GM18870 (cell line): ENCODE results near the gene EZH2.

ENCODE experiments used
- ATAC-seq: cut with Tn5 transposase; IDR thresholded peaks from one replicate; pipeline ENCODE4 v1.9.1; 2021; ENCODE audit warnings: moderate library complexity; ENCODE audit not compliant: unreplicated experiment

Gene EZH2

GRCh38 chr7:148814922-148815559 lies 69.0 kb downstream of the EZH2 start:
- ATAC-seq, result no peak

GRCh38 chr7:148813890-148814289 lies 70.2 kb downstream of the EZH2 start:
- no peak for ATAC-seq

DNA sequence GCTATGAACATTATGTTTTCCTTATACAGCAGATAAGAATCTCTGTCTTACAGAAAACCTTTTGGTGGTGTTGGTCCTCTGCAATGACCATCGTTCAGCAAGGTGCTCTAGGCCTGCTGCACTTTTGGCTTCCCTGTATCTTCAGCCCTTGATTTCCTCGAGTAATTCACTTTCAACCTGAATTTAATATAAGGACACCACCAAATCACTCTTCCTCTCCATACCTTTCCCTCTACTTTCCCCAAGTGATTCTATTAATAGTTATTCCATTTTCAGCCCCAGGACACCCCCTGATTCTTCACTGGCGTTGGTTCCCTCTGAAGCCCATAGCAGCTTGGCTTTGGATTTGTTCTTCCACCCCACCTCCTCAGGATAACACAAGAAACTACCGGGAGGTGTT lies 72.2 kb downstream of the EZH2 start:
- no peak for ATAC-seq

DNA sequence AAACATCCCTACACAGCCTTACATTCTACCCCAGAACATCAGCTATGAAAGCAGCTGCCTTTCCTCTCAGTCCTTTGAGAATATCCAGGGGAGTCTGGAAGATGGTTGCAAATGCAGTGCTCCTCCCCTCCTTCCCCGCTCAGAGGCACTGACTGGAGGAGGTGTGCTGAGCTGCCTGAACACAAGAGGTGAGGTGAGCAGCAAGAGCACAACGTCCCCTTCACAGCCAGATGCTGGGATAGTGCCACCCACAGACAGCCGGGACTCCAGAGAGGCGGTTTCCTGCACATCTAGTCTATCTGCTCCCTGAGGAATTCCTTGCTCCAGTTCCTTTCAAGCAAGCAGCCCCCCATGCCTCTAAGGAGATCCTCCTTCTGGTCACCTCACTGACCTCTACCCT lies 74.2 kb downstream of the EZH2 start:
- no peak for ATAC-seq

DNA sequence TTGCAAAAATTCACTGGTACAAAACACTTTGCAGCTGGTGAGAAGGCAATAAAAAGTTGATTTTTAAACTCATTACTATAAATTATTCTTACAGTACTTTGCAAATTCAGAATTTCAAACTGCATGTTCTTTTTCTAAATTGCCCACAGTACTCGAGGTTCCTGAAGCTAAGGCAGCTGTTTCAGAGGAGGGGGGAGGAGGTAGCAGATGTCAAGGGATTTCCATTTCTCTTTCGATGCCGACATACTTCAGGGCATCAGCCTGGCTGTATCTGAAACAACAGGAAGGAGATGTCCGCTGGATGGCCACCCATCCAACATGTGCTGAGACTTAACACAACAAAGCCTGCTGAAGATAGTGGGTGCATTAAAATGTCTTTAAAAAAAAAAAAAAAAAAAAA lies 76.7 kb downstream of the EZH2 start:
- no peak for ATAC-seq

GRCh38 chr7:148806187-148806586 lies 77.9 kb downstream of the EZH2 start:
- no peak for ATAC-seq

GRCh38 chr7:148804343-148805235 lies 79.5 kb downstream of the EZH2 start:
- no peak for ATAC-seq

DNA sequence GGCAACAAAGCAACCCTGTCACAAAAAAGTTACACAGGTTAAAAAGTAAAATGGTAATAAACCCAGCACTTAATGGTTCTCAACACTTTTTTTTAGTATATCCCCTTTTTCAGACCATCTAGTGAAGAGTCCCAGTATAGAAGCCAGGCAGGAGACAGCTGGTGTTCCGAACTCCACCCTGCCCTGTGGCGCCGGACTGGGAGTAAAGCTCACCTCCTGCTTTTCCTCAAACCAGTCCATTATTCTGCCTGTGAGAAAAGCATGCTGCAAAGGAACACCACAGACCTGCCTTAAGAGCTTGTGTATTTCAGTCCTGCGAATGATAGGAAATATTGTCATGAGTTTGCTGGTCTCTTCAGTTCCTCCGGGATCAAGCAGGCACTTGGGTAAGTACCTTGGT lies 81.0 kb downstream of the EZH2 start:
- ATAC-seq, result no peak

DNA sequence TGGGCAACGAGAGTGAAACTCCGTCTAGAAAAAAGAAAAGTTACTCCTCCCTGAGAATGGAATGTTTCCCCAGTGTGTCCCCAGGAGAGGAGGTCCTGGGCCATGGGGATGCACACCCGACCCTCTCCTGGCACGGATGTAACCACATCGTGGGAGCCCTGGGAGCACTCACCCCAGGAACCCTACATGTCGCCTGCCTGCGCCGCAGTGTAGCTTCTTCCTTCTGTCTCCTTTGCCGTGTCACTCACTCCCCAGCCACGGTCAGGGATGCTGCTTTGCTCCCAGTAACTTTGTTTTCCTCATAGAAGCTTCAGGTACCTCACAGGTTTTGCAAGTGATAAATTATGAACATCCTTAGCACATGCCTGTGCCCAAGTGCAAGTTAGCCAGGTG lies 82.0 kb downstream of the EZH2 start:
- ATAC-seq, result no peak

GRCh38 chr7:148800677-148801076 lies 83.4 kb downstream of the EZH2 start:
- no peak for ATAC-seq

DNA sequence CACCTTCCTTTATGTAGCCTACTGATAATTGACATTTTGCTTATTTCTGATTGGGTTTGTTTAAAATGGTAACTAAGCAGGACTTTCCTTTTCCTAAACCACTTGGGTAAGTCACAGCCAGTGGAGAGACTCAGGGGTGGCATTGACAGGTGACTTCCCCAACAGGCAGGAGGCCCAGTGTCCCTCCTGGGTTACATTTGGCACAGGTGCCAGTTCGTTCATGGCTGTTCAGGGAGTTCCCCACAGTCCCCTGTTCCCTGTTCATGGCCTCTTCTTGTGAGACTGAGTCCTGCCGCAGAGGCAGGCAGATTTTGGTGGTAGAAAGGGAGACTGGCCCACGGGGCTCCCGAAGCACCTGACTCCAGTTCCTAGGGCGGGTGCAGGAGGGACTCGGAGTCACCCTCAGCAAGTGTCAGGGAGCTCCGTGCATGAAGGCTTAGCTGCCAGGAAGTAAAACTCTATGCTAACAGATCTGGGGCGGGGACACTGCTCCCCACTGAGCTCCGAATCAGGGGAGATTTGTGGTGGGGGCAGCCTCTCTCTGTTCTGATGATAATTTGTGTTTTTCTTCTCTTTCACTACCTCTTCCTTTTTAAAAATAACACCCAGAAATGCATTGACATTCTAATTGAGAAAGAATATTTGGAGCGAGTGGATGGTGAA lies 84.1 kb downstream of the EZH2 start:
- ATAC-seq, result no peak

GRCh38 chr7:148796841-148797240 lies 87.2 kb downstream of the EZH2 start:
- ATAC-seq, result no peak

DNA sequence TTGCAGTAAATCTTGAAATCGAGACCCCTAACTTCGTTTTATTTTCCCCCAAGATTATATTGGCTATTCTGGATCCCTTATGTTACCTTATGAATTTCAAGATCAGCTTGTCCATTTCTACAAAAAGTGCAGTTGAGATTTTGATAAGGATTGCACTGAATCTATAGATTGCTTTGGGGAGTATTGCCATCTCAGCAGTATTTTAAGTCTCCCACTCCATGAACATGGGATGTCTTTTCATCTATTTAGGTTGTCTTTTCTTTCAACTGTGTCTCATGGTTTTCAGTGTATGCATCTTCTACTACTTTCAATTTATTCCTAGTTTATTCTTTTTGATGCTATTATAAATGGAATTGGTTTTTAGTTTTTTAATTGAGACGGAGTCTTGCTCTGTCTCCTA lies 89.6 kb downstream of the EZH2 start:
- ATAC-seq, result no peak

GRCh38 chr7:148793590-148793989 lies 90.5 kb downstream of the EZH2 start:
- no peak for ATAC-seq

DNA sequence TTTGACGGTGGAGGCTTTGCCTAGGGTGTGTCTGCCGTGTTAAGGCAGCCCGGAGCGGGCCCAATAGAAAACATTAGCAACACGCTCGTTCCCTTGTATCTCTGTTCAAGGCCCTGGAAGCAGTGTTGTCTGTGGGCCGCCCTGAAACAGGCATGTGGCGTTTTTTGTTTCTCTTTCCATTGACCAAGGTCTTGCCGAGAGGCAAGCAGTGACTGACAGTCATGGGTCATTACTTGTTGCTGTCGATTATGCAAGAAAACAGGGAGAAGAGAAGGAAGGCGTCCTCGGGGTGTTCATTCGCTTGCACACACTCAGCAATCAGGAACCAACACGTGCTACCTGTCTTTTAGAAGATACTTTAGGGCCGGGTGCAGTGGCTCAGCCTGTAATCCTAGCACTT lies 92.5 kb downstream of the EZH2 start:
- ATAC-seq, result no peak

- ATAC-seq, result no peak
These were observed 93.2 kb downstream of the EZH2 start for GRCh38 chr7:148790850-148791249.

GRCh38 chr7:148790131-148790726 lies 93.9 kb downstream of the EZH2 start:
- ATAC-seq, result no peak

DNA sequence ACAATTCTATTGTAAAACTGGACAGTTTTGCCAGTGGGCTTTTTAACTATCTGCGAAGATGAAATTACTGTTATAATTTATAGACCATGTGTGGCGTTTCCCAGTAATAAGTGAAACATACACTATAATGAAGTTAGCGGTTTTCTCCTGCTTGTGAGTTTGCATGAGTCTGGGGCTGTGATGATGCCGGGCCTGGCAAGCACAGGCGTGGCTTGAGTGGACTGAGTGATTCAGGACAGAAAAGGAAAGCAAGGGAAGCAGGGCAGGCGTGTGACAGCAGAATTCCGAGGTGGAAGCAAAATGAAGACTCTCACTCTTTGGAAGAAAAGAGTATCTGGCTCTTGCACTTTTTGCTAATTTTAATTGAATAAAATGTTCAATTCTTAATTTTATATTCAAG lies 94.9 kb downstream of the EZH2 start:
- no peak for ATAC-seq

DNA sequence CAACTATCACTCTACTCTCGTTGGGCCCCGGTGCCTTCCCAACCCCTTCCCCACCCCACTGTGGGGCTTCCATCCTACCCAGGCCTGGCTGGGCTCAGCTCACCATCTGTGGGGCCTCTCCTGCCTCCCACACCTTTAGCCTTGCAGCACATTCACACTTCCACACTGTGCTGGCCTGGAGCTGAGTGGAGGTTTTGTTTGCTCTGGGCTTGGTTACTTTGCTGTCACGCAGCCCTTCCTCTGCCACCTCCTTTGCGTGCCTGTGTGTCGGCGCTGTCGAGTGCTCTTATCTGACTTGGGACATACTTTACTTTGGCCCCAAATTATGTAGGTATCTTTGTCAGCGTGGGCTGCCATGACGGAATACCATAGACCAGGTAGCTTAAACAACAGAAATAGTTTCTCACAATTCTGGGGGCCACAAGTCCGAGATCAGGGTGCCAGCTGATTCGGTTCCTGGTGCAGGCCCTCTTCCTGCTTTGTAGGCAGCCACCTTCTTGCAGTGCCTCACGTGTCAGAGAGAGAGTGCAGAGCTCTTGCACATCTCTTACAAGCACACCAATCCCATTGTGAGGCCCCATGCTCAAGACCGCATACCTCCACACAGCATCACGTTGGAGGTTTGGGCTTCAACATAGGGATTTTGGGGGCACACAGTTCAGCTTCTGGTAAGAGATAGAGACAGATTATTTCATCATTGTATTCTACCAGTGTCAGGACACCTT lies 96.4 kb downstream of the EZH2 start:
- ATAC-seq, result no peak

DNA sequence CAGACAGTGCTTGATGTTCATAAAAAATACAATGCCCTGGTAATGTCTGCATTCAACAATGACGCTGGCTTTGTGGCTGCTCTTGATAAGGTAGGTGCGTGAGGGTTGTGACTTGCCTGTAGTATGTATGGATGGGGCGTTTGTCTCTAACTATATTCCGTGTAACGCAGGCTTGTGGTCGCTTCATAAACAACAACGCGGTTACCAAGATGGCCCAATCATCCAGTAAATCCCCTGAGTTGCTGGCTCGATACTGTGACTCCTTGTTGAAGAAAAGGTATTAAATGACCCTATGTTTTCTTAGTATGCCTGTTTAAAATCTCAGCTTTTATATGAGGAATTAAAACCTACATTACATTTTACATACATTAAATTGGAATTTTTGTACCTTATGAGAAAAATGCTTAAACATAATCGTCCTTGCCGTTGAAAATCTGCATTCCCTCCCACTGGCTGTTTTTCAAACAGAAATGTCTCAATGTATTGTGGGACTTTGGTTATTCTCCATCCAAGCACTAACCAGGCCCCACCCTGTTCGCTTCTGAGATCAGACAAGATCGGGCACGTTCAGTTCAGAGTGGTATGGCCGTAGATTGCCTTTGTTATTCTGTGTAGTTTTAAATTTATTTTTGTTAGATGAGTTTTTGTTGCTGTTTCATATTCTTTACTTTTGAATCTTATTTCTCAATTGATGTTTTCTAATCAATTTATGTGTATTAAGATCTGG lies 100.1 kb downstream of the EZH2 start:
- ATAC-seq, result no peak
